Trophoblast cell (in vitro differentiated cells and primary cell): ENCODE measurements around the gene TAS2R8.
"Not testable (repeated sequence)": the region's sequence is repeated elsewhere in the genome, so short reads cannot be mapped to it uniquely, and the experiment has no call there.

Experiments used
- DNase-seq, 2 donors: peaks; one replicate each; pipeline ENCODE4 v3.0.0-alpha.2; 2016
- H2AFZ ChIP-seq: 2 replicates; pipeline ENCODE4 v1.6.1; 2013; ENCODE audit warnings: low read length, moderate library complexity, mild to moderate bottlenecking; ENCODE audit not compliant: insufficient read depth, poor library complexity
- H2AK5ac ChIP-seq: 2 replicates; pipeline ENCODE4 v1.6.1; 2013; ENCODE audit warnings: mild to moderate bottlenecking, low read length
- H2BK120ac ChIP-seq: 2 replicates; pipeline ENCODE4 v1.6.1; 2013; ENCODE audit warnings: low read length, mild to moderate bottlenecking, moderate library complexity; ENCODE audit not compliant: insufficient read depth, poor library complexity
- H2BK12ac ChIP-seq: 2 replicates; pipeline ENCODE4 v1.6.1; 2013; ENCODE audit warnings: mild to moderate bottlenecking, low read length, moderate library complexity
- H2BK5ac ChIP-seq: 2 replicates; pipeline ENCODE4 v1.6.1; 2013; ENCODE audit warnings: low read length, low read depth, moderate library complexity, mild to moderate bottlenecking; ENCODE audit not compliant: poor library complexity
- H3K14ac ChIP-seq: 2 replicates; pipeline ENCODE4 v1.6.1; 2013; ENCODE audit warnings: mild to moderate bottlenecking, low read length
- H3K18ac ChIP-seq: 2 replicates; pipeline ENCODE4 v1.6.1; 2013; ENCODE audit warnings: mild to moderate bottlenecking, low read length
- H3K23ac ChIP-seq: 2 replicates; pipeline ENCODE4 v1.6.1; 2013; ENCODE audit warnings: low read length
- H3K27ac ChIP-seq: 2 replicates; pipeline ENCODE4 v1.5.1; 2013; ENCODE audit warnings: low read depth, mild to moderate bottlenecking, inconsistent platforms, low read length, moderate library complexity
- H3K27me3 ChIP-seq: 2 replicates; pipeline ENCODE4 v1.6.1; 2013; ENCODE audit warnings: inconsistent platforms, mild to moderate bottlenecking, low read length, moderate library complexity; ENCODE audit not compliant: insufficient read depth
- H3K36me3 ChIP-seq, 2 experiments: 1 replicate in 1 of 2; 2 replicates in 1 of 2; pipeline ENCODE4 v1.6.1; 2013; ENCODE audit warnings: low read length in 2 of 2, mild to moderate bottlenecking in 2 of 2, moderate library complexity in 1 of 2; ENCODE audit not compliant: insufficient read depth in 2 of 2, control insufficient read depth in 1 of 2
- H3K4ac ChIP-seq: 2 replicates; pipeline ENCODE4 v1.6.1; 2013; ENCODE audit warnings: low read depth, mild to moderate bottlenecking, low read length, moderate library complexity
- H3K4me1 ChIP-seq, 2 experiments: 1 replicate in 1 of 2; 2 replicates in 1 of 2; pipeline ENCODE4 v1.6.1; 2013; ENCODE audit warnings: low read length in 2 of 2, mild to moderate bottlenecking in 2 of 2, moderate library complexity in 1 of 2; ENCODE audit not compliant: insufficient read depth in 2 of 2, control insufficient read depth in 1 of 2
- H3K4me2 ChIP-seq: 2 replicates; pipeline ENCODE4 v1.6.1; 2013; ENCODE audit warnings: inconsistent platforms, mild to moderate bottlenecking, low read length, moderate library complexity
- H3K4me3 ChIP-seq: 2 replicates; pipeline ENCODE4 v1.5.1; 2013; ENCODE audit warnings: mild to moderate bottlenecking, low read depth, low read length, inconsistent platforms
- H3K79me1 ChIP-seq: one replicate; pipeline ENCODE4 v1.6.1; 2013; ENCODE audit warnings: low read length
- H3K79me2 ChIP-seq: 2 replicates; pipeline ENCODE4 v1.6.1; 2013; ENCODE audit warnings: low read length, mild to moderate bottlenecking; ENCODE audit not compliant: control insufficient read depth, insufficient read depth, poor library complexity
- H3K9ac ChIP-seq: 2 replicates; pipeline ENCODE4 v1.6.1; 2013; ENCODE audit warnings: mild to moderate bottlenecking, low read length
- H3K9me3 ChIP-seq: 2 replicates; pipeline ENCODE4 v1.6.1; 2013; ENCODE audit warnings: low read depth, mild to moderate bottlenecking, control low read depth, inconsistent platforms, low read length; ENCODE audit not compliant: insufficient read depth
- H4K12ac ChIP-seq: 2 replicates; pipeline ENCODE4 v1.6.1; 2013; ENCODE audit warnings: low read depth, mild to moderate bottlenecking, low read length, moderate library complexity
- H4K8ac ChIP-seq: 2 replicates; pipeline ENCODE4 v1.6.1; 2013; ENCODE audit warnings: low read depth, mild to moderate bottlenecking, low read length, moderate library complexity
- H4K91ac ChIP-seq: one replicate; pipeline ENCODE4 v1.6.1; 2013; ENCODE audit warnings: low read depth, mild to moderate bottlenecking, low read length, moderate library complexity
- WGBS: extraction: QIAGEN DNeasy Blood & Tissue Kit; methylation state at CpG from one replicate; pipeline ENCODE4 v1.1.7; 2013; ENCODE audit warnings: missing lambda C conversion rate; ENCODE audit not compliant: insufficient read length, insufficient coverage; ENCODE audit errors: extremely low coverage; 5-methylcytosine and 5-hydroxymethylcytosine counted together

The TAS2R8 gene

DNA sequence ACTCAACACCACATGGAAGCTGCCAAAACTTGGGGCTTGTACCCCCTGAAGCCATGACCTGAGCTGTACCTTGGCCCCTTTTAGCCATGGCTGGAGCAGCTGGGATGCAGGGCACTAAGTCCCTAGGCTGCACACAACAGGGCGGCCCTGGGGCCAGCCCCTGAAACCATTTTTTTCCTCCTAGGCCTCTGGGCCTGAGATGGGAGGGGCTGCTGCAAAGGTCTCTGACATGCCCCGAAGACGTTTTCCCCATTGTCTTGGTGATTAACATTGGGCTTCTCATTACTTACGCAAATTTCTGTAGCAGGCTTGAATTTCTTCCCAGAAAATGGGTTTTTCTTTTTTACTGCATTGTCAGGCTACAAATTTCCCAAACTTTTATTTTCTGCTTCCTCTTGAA, 15.3 kb downstream of the TAS2R8 start:
- not testable (repeated sequence) for H3K4me1 ChIP-seq, H3K18ac ChIP-seq, H3K9ac ChIP-seq, H3K36me3 ChIP-seq, H3K14ac ChIP-seq, H3K4me2 ChIP-seq, H4K91ac ChIP-seq, H2BK5ac ChIP-seq, H3K9me3 ChIP-seq, H2AFZ ChIP-seq, H3K27ac ChIP-seq, H3K27me3 ChIP-seq, H3K79me2 ChIP-seq, H2BK120ac ChIP-seq, H3K23ac ChIP-seq, H2AK5ac ChIP-seq, H3K4me3 ChIP-seq, H3K79me1 ChIP-seq, DNase-seq, H2BK12ac ChIP-seq, H3K4ac ChIP-seq, H4K12ac ChIP-seq, H4K8ac ChIP-seq
- no CpG with 5 or more reads among the region's 4 CpGs for WGBS

GRCh38 chr12:10783252-10783651, 23.8 kb downstream of the TAS2R8 start:
- Histone ChIP-seq H3K79me1 (no peaks in the 10 kb centered on the region), H3K9ac (no peak overlapping the region), H3K36me3 (no peaks in the 10 kb centered on the region), H4K8ac (no peak overlapping the region), H3K23ac (no peak overlapping the region), H4K12ac (no peak overlapping the region), H2BK120ac (no peak overlapping the region), H3K4me3 (no peak overlapping the region), H3K4me1 (no peaks in the 10 kb centered on the region), H2BK5ac (no peak overlapping the region), H3K9me3 (no peaks in the 10 kb centered on the region), H3K27ac (no peak overlapping the region), H3K27me3 (no peaks in the 10 kb centered on the region), H2BK12ac (no peak overlapping the region), H2AFZ (no peak overlapping the region), H3K4me2 (no peak overlapping the region), H3K14ac (no peak overlapping the region), H3K4ac (no peak overlapping the region), H2AK5ac (no peak overlapping the region), H3K79me2 (no peaks in the 10 kb centered on the region), H4K91ac (no peak overlapping the region), H3K18ac (no peak overlapping the region)
- WGBS: no CpG with 5 or more reads among the region's 5 CpGs
- peak in 1 of 2 donors; percentile 1 for DNase-seq

DNA sequence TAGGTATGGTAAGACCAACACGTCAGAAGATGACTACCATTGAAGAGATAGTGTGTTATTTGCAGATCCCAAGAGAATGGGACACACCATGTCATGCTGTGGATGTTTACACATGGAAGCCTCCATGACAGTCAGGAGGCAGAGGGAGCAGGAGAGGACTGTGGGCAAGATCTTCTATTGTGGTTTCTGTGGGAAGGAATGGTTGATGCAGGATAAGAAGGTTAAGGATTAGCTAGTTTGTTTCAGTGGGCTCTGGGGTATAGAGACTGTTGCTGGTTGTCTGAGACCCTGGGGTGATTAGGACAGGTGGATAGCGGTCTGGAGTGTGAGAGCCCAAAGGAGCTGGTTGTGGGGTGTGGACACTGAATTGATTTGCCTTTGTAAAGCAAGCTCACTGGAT, 28.0 kb downstream of the TAS2R8 start:
- Histone ChIP-seq H3K27ac (no peak overlapping the region), H3K9ac (no peak overlapping the region), H3K23ac (peak overlapping the region; percentile 49), H2BK12ac (no peak overlapping the region), H3K36me3 (no peaks in the 10 kb centered on the region), H2BK120ac (no peak overlapping the region), H3K79me1 (no peaks in the 10 kb centered on the region), H3K4me2 (no peak overlapping the region), H4K8ac (no peak overlapping the region), H3K27me3 (no peaks in the 10 kb centered on the region), H3K9me3 (no peaks in the 10 kb centered on the region), H3K4me1 (no peaks in the 10 kb centered on the region), H3K4ac (no peak overlapping the region), H3K18ac (no peak overlapping the region), H2AFZ (no peak overlapping the region), H2AK5ac (no peak overlapping the region), H3K14ac (no peak overlapping the region), H3K4me3 (no peak overlapping the region), H4K91ac (no peak overlapping the region), H2BK5ac (no peak overlapping the region), H3K79me2 (no peaks in the 10 kb centered on the region), H4K12ac (no peak overlapping the region)
- no CpG with 5 or more reads among the region's 2 CpGs for WGBS
- no peak for DNase-seq

GRCh38 chr12:10771132-10771733, 35.9 kb downstream of the TAS2R8 start:
- Histone ChIP-seq H2BK12ac (no peak overlapping the region), H2AFZ (no peak overlapping the region), H3K18ac (no peak overlapping the region), H3K9me3 (no peaks in the 10 kb centered on the region), H2BK120ac (no peak overlapping the region), H3K27me3 (no peaks in the 10 kb centered on the region), H2BK5ac (no peak overlapping the region), H4K12ac (no peak overlapping the region), H3K23ac (no peak overlapping the region), H3K9ac (no peak overlapping the region), H3K4me3 (no peak overlapping the region), H3K36me3 (no peaks in the 10 kb centered on the region), H4K8ac (no peak overlapping the region), H3K79me1 (no peaks in the 10 kb centered on the region), H3K79me2 (no peaks in the 10 kb centered on the region), H3K4ac (no peak overlapping the region), H4K91ac (no peak overlapping the region), H3K4me1 (no peaks in the 10 kb centered on the region), H2AK5ac (no peak overlapping the region), H3K14ac (no peak overlapping the region), H3K27ac (no peak overlapping the region), H3K4me2 (no peak overlapping the region)
- peak in 1 of 2 donors; percentile 49 for DNase-seq
- WGBS: no CpG with 5 or more reads among the region's 1 CpG
